Fibroblast of peridontal ligament (primary cell): ENCODE data around the gene DBNDD1.
"Not testable (repeated sequence)": the region's sequence is repeated elsewhere in the genome, so short reads cannot be mapped to it uniquely, and the experiment has no call there.

Experiments
- DNase-seq: peaks from one replicate; pipeline ENCODE4 v3.0.0-alpha.2; 2010; ENCODE audit errors: extremely low read depth

The DBNDD1 gene

DNA sequence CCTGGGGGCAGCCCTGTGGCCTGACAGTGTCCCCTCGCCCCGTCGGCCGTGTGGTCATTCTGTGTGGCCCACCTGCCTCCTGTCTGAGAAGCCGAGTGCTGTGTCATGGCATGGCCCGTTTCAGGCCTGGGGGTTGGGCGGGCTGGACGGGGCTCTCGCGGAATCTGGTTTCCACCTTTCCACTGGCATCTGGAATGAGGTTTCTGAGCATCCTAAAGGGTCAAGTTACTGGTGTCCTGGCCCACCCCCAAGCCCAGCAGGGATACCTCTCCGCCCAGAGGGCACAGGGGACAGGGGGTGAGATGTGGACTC is 7.8 kb downstream of the DBNDD1 start:
- no peak for DNase-seq

DNA sequence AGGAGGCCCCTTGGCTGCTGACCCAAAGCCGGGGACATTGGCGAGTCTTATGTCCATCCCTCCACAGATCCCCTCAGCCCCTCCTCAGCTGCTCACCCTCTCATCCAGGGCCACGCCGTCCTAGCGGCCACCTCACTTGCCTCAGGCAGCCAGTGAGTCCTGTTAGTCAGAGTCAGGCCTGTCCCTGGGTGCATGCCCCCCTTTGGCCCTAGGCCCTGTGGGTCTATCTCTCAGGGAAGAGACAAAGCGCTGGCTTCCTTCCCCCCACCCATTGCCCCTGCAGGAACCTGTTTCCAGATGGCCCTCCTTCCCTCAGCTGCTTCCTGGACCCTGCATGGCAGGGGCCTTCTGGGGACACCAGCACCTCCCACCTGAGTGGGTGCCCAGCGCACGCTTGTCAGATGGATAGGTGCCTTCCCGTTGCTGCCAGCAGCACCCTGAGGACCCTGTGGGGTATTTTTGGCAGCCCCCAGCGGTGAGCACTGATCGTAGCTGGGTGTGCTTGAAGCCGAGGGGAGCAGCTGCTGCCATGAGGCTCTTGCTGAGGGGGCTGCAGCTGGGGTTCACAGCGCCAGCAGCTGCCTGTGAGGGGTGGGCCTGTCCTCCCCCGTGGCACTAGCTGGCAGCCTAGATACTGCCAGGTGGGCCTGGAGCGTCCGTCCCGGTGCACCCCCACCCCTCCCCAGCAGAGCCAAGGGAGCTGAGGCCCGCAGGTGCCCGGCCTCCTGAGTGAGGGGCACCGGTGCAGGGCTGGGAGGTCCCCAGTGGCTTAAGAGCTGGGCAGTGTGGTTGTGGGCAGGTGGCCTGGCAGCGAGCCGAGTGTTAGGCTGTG is 8.4 kb downstream of the DBNDD1 start:
- DNase-seq, result no peak

GRCh38 chr16:90009172-90009899 is 9.9 kb downstream of the DBNDD1 start:
- no peak for DNase-seq

GRCh38 chr16:90008708-90009145 is 10.5 kb downstream of the DBNDD1 start:
- DNase-seq, result no peak

- not testable (repeated sequence) for DNase-seq
Observed at GRCh38 chr16:90007635-90008234, 11.5 kb downstream of the DBNDD1 start.

DNA sequence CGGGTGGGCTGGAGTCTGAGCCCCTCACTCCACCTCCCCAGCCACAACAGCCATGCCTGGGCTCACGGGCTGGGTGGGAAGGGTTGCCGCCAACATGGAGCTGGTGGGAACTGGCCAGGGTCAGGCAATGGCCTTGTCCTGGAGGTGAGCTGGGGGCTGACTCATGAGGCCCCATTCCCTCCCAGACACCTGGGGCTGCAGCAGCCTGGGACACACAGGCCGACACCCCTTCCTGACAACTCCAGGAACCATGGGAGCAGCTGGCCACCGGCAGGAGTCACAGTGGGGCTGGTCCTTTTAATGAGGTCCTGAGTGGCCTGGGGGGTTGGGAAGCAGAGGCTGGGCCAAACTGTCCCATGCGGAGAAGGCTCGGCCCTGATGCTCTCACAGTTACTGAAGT is 12.2 kb downstream of the DBNDD1 start:
- no peak for DNase-seq

GRCh38 chr16:90005956-90006663 is 13.1 kb downstream of the DBNDD1 start:
- no peak for DNase-seq

- DNase-seq, result no peak
Observed at GRCh38 chr16:90004577-90004976, 14.7 kb downstream of the DBNDD1 start.

- no peak for DNase-seq
Observed at GRCh38 chr16:90002759-90003158, 16.5 kb downstream of the DBNDD1 start.

GRCh38 chr16:90001761-90002503 is 17.3 kb downstream of the DBNDD1 start:
- DNase-seq, result no peak

- DNase-seq, result no peak
Observed at GRCh38 chr16:90000733-90001427, 18.4 kb downstream of the DBNDD1 start.

GRCh38 chr16:89999831-90000574 is 19.3 kb downstream of the DBNDD1 start:
- DNase-seq, result no peak

DNA sequence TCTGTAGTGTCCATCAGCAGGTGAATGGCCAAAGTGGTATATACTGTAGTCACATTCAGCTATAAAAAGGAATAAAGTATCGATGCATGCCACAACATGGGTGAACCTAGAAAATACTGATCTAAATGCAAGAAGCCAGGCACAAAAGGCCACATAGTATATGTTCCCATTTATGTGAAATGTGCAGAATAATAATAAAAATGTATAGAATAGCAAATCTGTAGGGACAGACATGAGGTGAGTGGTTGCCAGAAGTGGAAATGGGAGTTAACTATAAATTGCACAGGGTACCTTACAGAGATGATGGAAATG is 23.1 kb downstream of the DBNDD1 start:
- no peak for DNase-seq

GRCh38 chr16:89995475-89996177 is 23.6 kb downstream of the DBNDD1 start:
- peak; percentile 54 for DNase-seq

- DNase-seq, result peak; percentile 61
Observed at GRCh38 chr16:89994721-89995474, 24.4 kb downstream of the DBNDD1 start.

DNA sequence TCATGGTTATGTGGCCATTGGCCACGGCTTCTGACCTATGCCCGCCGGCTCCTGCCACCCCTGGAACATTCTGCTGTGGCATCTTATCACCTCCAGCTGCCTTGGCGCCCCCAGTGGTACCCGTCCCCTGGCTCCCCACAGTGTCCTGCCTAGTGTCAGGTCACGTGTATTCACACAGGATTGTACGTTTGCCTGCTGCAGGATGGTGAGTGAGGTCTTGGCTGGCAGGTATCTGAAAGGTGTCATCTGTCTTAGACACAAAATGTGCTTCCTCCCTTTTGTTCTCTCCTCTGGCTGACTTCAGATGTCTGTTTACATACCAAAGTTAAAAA is 24.9 kb downstream of the DBNDD1 start:
- no peak for DNase-seq

DNA sequence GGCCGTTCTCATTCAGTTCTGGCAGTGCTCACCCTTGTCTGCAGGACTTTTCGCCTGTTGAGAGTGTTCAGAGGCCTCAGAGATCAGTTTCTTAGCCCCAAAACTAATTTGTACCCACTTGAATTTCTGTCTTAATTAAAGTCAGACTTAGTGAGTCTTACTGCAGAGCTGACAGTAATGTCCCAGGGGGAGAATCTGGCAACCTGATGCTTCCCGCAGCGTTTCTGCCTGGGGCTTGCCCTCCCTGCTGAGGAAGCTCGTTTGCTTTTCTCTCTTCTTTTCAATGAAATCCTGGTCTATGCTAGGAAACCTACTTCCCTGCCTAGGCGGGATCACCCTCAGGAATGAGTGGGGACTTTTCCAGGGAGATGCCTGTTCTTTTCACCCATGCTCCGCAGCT is 25.3 kb downstream of the DBNDD1 start:
- DNase-seq, result no peak

DNA sequence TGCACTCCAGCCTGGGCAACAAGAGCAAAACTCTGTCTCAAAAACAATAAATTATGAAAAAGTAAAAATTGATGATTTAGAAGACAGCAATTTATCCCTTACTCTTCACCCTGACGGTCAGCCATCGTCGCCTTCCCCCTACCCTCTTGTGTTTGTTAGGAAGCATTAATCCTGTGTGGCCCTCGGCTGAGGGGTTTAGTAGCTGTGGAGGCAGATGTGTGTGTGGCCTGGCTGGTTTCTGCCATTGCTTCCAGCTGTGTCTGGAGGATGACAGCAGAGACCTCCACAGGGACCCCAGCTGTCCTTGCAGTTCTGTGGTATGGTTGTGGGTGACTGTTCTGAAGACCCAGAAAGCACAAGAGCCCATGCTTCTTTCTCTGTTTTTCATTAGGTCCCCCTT is 25.9 kb downstream of the DBNDD1 start:
- no peak for DNase-seq

DNA sequence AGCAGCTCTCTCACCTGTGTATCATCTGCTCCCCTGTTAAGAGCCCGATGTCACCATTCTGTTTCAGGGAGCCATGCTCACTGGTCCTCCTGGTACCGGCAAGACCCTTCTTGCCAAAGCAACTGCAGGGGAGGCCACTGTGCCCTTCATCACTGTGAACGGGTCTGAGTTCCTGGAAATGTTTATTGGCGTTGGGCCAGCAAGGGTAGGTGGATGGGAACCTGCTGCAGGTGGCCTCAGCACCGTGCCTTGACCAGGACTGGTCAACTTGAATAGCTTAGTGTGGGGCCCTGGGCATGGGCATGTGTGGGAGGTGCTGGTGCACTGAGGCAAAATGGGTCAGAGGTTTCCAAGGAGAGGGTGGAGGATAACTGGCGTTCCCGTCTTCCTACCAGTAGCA is 28.5 kb downstream of the DBNDD1 start:
- no peak for DNase-seq
